Activated T-cell treated with anti-CD3 and anti-CD28 coated beads for 1 hour (primary cell): ENCODE data around the gene ARPIN.
"Not testable (repeated sequence)": the region's sequence is repeated elsewhere in the genome, so short reads cannot be mapped to it uniquely, and the experiment has no call there.

Experiments
- DNase-seq: peaks from one replicate; pipeline ENCODE4 v3.0.0-alpha.2; 2020; ENCODE audit warnings: low read depth

The ARPIN gene

DNA sequence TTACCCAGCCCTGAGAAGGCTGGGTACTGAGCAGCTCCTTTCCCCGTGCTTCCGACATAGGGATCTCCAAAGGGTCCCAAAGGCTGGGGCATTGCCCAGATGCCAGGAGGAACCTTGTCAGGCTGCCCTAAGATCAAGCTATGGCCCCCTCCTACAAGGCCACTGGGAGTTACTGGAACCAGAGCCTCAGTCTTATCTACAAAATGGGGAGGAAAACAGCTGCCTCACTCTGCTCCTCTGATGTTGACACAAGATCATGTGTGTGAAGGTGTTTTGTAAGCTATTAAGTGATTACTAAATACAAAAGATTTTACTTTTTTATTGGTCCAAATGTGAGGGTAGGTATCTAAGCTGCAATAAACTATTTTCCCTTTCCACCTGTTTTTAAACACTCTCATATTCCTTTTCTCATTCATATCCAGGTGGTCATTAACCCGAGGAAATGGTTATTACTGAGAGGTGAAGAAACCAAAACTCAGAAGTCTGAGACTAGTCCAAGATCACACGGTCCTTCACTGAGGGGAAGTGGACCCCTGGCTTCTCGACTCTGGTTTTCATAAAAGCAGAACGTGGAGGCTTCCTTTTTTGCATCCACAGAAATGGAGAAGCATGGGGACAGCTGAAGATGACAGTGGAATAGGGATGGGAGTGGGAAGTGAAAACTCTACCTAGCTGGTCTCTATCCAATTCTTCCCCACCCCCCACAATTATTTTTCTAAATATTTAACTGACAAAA, 1.7 kb downstream of the ARPIN start:
- DNase-seq, result no peak

DNA sequence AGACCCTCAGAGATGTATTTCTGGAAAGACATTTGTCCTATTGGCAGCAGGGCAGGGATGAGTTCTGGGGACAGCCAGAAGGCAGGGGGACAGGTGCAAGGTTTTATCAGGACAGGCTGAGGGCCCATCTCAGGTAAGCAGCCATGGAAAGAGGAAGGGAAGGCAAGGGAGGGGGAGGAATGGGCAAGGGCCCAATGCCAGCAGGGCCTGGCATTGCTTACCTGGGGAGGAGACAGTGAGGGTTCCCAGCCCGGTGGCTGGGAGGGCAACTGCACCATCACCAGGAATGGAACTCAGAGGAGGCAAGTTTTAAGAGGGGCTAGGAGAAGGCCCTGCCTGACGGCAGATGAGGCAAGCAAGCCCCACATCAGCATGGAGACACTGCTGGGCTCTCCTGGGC, 3.1 kb downstream of the ARPIN start:
- DNase-seq, result no peak

DNA sequence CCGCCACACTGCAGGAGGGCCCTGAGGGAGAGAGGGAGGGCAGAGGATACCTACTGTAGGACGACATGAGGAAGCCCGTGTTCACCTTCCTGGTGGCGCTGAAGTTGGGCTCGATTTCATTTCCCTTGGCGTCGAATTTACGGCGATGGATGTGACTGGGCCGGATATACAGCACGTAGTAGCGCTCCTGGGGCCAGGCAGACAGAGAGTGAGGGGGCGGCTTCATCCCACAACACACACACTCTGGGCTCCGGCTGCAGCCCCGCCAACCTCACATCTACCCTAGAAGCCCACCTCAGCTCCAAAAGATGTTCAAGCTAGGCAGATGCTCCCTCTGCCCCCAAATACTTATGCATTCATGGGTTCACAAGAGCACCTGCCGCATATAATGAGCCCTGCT, 4.5 kb downstream of the ARPIN start:
- DNase-seq, result no peak

DNA sequence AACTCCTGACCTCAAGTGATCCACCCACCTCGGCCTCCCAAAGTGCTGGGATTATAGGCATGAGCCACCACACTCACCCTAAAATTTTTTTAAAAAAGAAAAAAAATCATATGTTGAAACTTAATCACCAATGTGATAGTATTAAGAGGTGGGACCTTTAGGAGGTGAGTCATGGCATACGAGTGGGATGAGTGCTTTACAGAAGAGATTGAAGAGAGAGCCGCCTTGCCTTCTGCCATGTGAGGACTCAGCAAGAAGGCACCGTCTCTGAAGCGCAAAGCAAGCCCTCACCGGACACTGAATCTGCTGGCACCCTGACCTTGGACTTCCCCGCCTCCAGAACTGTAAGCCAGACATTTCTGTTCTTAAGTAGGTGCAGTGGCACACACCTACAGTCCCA, 5.5 kb downstream of the ARPIN start:
- DNase-seq, result no peak

DNA sequence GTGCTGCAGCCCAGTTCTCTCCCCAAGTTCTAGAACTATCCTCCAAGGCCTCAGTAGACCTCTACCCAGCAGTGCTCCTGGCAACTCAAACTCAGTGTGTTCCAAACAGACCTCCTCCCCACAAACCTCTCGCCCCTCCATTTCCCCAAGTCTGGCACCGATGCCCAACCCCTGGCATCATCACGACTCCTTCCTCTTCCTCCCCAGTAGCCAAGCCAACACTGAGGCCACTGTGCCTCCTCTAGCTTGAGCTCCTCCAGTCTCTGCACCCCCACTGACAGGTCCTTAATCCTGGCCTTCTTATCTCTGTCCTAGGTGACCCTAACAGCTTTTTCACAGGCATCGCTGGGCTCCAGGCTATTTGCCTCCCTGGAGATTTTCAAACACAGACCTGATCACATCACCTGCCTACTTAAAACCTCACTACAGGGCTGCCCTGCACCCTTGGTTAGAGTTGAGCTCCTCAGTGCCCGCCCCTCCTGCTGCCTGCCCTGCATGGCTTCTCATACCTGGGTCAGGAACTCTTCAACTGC, 6.8 kb downstream of the ARPIN start:
- DNase-seq, result no peak

DNA sequence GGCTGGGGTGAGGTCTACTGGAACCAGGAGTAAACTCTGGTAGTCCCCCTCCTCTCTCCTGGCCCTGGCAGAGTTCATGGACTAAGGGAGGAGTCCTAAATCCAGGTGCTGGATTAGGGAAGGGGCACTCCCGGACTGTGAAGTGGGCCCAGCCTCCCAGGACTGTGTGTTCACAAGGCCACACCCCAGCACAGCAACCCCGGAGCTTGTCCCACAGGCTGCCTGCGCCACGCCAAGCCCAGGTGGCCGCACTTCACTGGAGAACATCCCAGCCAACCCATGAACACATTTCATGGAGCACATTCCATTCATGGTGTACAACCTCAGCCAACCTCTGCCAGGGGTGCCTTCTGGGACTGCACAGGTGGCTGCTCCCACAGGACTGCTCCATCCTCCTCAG, 8.2 kb downstream of the ARPIN start:
- no peak for DNase-seq

DNA sequence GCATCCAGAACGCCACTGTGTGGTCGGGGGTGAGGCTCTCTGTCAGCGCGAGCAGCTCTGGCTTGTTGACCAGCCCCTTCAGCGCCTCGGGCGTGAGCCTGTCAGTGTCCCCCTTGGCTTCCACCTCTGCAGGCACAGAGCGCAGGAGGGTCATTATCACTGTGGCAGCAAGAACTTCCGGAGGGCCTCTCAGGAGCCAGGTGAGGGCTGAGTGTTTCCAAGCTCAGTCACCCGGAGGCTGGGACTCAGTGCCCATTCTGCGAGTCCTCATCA, 9.0 kb downstream of the ARPIN start:
- DNase-seq, result no peak

DNA sequence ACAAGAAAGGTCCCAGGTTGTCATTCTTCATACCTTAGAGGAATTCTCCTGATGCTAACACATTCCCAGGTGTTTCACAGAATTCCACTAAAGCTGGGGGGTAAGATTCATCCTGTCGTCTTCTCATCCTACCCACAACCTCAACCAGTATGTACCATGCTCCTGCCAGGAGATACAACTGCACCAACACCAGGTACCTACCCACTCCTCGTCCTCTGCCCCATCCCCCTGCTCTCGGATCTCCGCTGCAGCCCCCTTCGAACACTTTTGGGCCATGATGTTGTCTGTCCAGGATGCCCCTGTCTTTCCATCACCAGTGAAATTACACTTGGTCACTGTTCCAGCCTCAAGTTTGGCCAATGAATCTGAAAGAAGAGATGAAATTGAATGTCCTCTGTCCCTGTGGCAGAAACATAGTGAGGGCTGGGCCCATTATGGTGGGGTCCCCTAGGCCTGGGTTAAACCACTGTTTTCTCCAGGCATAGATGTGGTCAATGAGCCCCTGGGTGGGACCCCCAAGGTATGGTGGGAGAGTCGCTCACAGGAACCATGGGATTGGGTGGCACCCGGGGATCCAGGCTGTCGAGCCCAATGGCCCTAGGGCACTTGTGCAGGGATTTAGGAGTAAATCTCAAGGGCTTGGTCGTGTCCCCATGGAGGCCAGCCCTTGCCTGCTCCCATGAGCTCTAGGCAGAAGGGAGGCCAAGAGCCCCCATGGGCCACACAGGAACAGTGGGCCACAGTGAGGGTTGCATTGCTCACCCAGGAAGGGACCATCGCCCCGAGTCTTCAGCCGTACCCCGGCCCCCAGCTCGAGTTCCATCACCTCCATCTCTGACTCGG, 9.5 kb downstream of the ARPIN start:
- no peak for DNase-seq

DNA sequence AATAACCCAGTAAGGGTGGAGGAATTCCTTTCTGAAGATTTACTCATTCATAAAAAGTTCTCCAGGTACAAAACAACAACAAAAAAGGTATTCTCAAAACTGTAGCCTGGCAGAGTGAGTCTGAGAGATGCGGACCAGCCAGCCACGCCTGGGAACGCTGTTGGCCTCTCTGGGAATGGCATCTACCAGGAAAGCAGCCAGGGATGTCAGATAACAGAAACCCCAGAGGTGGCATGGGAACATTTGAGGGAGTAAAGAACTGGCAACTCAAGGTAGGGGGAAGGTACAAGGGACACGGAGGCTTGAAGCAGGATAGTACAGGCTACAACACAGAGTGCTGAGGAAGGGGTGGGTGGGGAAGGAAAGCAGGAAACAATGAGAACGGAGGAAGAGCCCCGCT, 11.9 kb downstream of the ARPIN start:
- DNase-seq, result no peak

DNA sequence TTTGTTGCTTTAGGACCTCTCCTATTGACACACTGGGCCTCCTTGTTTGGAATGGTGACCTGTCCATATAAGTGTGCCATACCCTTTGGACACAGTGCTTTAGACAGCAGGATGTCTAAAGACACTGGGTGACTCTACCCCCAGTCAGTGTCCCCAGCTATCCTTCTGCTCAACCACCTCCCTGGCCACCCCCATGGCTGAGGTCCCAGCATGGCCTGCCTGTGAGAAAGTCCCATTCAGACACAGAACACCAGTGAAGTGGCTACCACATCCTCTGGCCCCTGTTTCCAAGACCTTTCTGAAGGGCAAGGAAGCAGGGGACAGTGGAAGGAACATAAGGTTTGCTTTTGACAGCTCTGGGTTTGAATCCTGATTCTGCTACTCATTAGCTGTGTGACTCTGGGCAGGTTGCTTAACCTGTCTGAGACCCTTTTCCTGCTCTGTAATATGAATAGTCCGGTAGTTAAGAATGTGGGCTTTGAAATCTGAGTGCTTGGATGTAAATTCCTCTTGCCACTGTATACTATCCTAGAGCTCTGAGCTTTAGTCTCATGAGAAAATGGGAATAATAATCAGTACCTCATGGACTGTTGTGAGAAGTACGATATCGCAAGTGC, 12.7 kb downstream of the ARPIN start:
- DNase-seq, result no peak

DNA sequence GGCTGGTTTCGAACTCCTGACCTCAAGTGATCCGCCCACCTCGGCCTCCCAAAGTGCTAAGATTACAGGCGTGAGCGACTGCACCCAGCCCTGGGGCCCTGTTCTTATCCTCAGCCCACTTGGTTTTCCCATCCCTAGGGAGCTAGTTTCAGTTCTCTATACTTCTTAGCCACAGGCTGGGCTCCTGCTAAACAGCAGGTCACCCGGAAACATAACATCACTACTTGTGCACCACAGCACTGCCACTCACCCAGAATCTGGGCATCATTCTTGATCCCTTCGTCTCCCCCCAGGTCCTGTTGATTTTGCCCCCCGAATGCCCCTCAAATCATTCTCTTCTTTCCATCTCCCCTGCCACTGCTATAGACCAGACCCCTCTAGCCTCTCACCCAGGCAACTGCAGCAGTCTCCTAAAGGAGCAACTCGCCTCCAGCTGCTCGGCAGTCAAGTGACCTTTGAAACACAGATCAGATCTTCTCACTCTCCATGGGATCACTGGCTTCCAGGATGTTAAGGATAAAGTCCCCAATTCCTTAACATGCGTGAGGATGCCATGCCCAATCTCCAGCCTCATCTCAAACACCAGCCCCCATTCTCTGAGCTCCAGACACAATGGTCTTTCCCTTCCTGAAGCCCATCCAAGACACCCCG, 13.3 kb downstream of the ARPIN start:
- no peak for DNase-seq

DNA sequence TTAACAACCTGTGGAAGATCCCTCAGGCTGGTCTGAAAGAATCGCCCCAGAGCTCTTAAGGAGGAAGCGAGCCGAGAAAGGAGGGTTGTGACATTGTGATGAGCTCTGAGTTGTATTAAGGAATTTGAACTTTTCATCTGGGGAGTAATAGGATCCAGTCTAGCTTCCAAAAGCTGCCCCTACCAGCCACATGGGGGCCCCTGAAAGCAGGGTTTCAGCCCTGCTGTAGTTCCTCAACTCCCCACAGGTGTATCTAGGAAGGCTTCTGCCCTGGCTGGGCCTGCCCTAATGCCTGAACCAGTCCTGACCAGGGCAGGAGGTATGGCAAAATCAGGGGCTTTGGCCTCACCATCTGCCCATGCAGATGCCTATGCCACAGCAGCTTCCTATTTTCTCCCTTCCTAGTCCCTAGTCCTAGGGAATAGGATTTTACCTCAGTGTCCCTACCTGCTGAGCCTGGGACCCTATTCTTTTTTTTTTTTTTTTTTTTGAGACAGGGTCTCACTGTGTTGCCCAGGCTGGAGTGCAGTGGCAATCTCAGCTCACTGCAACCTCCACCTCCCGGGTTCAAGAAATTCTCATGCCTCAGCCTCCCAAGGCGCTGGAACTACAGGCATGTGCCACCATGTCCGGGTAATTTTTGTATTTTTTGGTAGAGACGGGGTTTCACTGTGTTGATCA, 14.0 kb downstream of the ARPIN start:
- DNase-seq, result peak; percentile 23

DNA sequence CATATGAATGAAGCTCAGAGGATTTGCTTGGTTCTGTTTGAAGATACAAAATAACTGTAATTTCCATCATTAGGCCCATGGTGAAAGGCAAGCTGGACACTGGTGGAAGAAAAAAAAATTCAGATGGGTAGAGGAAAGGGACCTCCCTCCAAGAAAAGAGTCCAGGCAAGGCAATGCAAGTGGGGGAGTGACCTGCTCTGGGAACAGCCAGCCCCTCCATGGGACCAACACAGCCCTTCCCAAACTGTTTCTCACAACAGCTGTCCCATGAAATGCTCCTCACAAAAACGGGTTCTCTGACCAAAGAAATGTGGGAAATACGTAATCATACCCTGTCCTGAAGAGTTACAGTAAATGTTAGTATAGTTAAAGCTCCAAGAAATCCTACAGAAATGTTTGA, 14.6 kb downstream of the ARPIN start:
- no peak for DNase-seq

DNA sequence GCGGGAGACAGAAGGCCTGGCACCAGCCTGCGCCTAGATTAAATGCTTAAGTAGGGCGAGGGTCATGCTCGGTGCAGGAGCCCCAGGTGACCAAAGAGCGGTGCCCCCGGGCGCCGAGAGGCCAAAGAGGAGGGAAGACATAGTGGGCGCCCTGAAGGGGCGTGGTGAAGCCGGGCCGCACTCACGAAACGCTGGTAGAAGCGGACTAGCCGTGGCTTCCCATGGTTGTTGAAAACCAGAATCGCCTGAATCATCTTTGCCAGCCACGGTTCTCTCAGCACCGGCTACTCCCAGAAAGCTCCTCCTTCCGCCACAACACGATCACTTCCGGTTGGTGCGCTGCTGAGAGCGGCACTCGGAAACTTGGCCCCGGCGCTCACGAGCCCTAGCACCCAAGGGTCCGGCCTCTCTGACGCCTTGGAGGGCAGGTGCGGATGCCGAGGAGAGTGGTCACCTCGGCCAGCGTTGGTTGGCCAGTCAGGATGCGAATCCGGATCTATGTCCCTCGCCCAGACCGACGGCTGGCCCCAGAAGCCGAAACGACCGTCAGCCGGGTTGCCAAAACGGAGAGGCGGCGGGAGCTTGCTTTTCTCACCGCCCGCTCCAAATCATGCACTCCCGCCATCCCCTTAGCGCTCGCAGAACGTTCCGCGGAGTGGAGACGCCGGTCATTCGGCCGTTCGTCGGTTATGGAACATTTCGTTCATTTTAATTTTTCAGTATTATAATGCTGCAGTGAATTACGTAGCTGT, 18.9 kb downstream of the ARPIN start, which contains the start of gene AP3S2:
AP3S2 (minus strand) TSS at position 299 of the 752 bp plus-strand sequence; CDS start at position 254, 45 bp downstream.
- peak; percentile 81 for DNase-seq

DNA sequence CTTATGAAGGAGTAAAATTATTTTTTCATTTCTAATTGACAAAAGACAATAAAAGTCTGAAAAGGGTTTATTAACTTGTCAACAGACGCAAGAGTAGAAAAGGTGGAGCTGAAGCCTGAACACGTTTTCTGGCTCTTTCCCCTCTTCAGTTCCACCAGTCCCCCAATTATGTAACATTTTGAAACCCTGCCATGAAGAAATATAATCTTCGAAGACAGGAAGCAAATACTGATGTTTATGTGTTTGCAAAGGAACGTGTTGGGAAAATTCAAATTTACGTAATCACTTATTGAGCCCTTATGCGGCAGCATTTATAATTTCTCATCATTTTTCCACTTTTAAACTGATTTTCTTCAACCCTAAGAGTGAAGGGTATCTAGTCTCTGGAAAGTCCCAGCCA, 19.7 kb downstream of the ARPIN start:
- no peak for DNase-seq

DNA sequence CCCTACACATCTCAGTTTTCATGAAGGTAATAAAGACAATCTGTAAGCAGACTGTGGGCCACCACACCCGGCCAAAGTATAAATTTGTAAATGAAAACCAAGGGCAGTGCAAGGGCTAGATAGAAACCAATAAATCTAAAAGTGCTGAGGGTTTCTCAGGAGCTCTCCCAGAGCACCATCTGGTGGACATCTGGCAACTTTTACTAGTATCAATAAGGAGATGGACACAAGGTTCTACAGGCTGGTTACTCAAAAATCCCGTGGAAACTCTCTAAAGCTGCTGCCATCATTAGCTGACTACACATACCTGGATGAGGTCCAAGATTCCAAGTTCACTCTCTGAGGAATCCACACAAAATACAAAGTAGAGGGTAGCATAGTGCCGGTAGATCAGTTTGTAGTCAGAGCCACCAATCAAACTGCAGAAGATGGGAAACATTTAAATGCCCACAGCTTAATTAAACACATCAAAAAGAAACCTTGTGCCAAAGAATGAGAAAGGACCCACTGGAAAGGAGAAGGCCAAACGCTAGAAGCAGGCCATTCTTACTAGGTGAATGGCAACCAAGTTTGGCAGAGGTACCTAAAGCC, 24.4 kb downstream of the ARPIN start:
- DNase-seq, result no peak

DNA sequence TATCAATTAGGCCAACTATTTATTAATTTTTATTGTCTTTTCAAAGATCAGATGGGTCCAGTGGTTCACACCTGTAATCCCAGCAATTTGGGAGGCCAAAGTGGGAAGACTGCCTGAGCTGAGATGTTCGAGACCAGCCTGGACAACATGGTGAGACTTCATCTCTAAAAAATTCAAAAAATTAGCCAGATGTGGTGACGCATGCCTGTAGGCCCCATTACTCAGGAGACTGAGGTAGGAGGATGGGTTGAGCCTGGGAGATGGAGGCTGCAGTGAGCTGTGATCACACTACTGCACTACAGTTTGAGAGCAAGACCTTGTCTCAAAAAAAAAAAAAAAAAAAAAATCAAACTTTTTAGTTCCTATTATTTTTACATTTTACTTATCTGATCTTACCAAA, 27.1 kb downstream of the ARPIN start:
- DNase-seq, result no peak

DNA sequence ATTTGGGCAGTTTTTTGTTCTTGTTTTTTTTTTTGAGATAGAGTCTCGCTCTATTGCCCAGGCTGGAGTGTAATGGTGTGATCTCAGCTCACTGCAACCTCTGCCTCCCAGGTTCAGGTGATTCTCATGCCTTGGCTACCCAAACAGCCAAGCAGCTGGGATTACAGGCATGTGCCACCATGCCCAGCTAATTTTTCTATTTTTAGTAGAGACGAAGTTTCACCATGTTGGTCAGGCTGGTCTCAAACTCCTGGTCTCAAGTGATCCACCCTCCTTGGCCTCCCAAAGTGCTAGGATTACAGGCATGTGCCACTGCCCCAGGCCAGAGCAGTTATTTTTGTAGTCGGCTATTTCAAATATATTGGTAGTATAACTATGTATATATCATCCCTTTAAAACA, 27.6 kb downstream of the ARPIN start:
- DNase-seq, result not testable (repeated sequence)

DNA sequence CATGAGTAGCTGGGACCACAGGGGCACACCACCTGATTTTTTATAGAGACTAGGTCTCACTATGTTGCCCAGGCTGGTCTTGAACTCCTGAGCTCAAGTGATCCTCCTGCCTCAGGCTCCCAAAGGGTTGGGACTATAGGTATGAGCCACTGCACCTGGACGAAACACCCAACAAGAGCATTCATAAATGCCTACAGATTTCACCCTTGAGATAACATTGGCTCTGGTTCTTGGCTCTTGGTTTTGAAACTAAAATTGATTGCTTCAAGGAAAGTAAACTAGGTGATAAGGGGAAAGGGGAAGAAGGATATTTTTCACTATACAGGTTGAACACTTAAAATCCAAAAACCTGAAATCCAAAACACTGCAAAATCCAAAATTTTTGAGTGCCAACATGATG, 29.2 kb downstream of the ARPIN start:
- DNase-seq, result no peak

DNA sequence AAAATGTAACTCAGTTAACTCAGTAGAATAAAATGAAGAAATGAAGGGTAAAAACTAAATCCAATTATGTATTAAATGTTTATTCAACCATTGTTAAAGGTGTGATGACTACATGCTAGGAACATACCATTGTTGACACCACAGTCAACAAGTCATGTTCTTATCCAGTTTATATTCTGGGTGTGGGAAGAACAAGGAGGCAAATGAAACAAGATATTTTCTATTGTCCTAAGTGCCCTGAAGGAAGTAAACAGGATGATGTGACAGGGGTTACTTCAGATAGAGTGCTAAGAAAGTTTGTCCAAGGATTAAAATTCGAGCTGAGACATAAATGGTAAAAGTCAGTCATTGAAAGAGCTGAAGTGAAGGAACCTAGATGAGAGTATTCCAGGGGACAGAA, 32.0 kb downstream of the ARPIN start:
- DNase-seq, result no peak

DNA sequence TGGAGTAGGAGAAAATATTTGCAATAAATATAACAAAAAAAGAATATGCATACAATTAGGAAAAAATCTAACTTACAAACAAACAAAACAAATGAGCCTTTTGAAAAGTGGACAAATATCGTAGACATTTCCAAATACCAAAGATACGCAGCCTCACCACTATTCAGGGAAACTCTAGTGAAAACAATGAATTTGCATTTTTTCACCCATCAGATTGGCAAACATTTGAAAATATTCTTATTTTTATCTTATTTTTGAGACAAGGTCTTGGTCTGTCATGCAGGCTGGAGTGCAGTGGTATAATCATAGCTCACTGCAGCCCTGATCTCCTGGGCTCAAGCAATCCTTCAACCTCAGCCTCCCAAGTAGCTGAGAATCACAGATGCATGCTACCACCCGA, 34.4 kb downstream of the ARPIN start:
- DNase-seq, result no peak
